Panc1 (cell line): ENCODE data around the gene MRPS7. TPM values are rescaled to one million over a fixed set of nuclear protein-coding genes. Genes with fewer than 3 reads are reported as not detected.

Experiments used
- ATAC-seq: fragments of 200-7000 bp; cut with Tn5 transposase; 2 replicates; pipeline ENCODE4 v1.9.1; 2020; ENCODE audit warnings: mild to moderate bottlenecking, moderate library complexity
- BruUV-seq: library from RNA; stranded (reverse); fragments of 400-500 nt; replicated peaks from 2 replicates; lab custom pipeline; 2021; lab: Mats Ljungman, UMichigan
- CTCF ChIA-PET: fragments of 300-600 bp; sonication (Branson Sonifier 250); formaldehyde crosslinking; loops from one replicate; lab custom pipeline; 2022; ENCODE audit warnings: antibody characterized with exemption; lab: Charles Lee
- POLR2A ChIA-PET: fragments of 300-600 bp; sonication (Branson Sonifier 250); formaldehyde crosslinking; loops from one replicate; lab custom pipeline; 2022; ENCODE audit warnings: antibody characterized with exemption; lab: Charles Lee
- DNase-seq: peaks from one replicate; pipeline ENCODE4 v3.0.0-alpha.2; 2010; ENCODE audit warnings: low read depth, low spot score
- H3K27ac ChIP-seq: 2 replicates; pipeline ENCODE4 v1.5.1; 2011; ENCODE audit warnings: mild to moderate bottlenecking, low read length, inconsistent platforms
- H3K27me3 ChIP-seq: fragments of 200-500 bp; sonication (Bioruptor generic); 2 replicates; pipeline ENCODE4 v1.6.0; 2014; ENCODE audit warnings: low read length, inconsistent platforms; ENCODE audit not compliant: control insufficient read depth, insufficient read depth
- H3K36me3 ChIP-seq: fragments of 200-500 bp; sonication (Bioruptor generic); 2 replicates; pipeline ENCODE4 v1.5.1; 2014; ENCODE audit warnings: inconsistent platforms, mild to moderate bottlenecking, low read length, moderate library complexity; ENCODE audit not compliant: control insufficient read depth, insufficient read depth
- H3K4me1 ChIP-seq: 2 replicates; pipeline ENCODE4 v1.5.1; 2011; ENCODE audit warnings: inconsistent platforms, mild to moderate bottlenecking, low read length, moderate library complexity; ENCODE audit not compliant: control insufficient read depth, insufficient read depth
- H3K4me3 ChIP-seq, 2 experiments: 2 replicates each; pipeline ENCODE4 v1.5.1; 2011 to 2012; ENCODE audit warnings: low read depth in 2 of 2, low read length in 2 of 2, mild to moderate bottlenecking in 2 of 2, inconsistent platforms in 1 of 2, moderate library complexity in 1 of 2
- H3K9me3 ChIP-seq: fragments of 200-500 bp; sonication (Bioruptor generic); 2 replicates; pipeline ENCODE4 v1.5.1; 2014; ENCODE audit warnings: low read depth, mild to moderate bottlenecking, inconsistent platforms, low read length, moderate library complexity; ENCODE audit not compliant: control insufficient read depth, insufficient read depth
- POLR2AphosphoS5 ChIP-seq: IDR thresholded peaks from 2 replicates; pipeline ENCODE4 v1.6.1; 2012; ENCODE audit warnings: mild to moderate bottlenecking, low read depth, low read length, moderate library complexity
- SIN3A ChIP-seq: IDR thresholded peaks from 2 replicates; pipeline ENCODE4 v1.6.1; 2012; ENCODE audit warnings: low read depth, mild to moderate bottlenecking, low read length, moderate library complexity, borderline replicate concordance; ENCODE audit not compliant: insufficient read depth
- TCF7L2 ChIP-seq: IDR thresholded peaks from 2 replicates; pipeline ENCODE4 v1.6.1; 2011; ENCODE audit warnings: mild to moderate bottlenecking, low read depth, low read length, inconsistent platforms
- in situ Hi-C: cut with HindIII; loops from 2 replicates; pipeline ENCODE4 v1.10.0; 2016; ENCODE audit warnings: low sequenced_read_pairs, low pct_unique_long_range_greater_than_20kb
- intact Hi-C: fragments of 100-400 bp; cut with micrococcal nuclease; formaldehyde crosslinking; loops from one replicate; pipeline ENCODE4 v1.10.0; 2022; ENCODE audit not compliant: unreplicated experiment
- total RNA-seq: library from RNA; stranded (reverse); gene quantifications from one replicate; pipeline ENCODE4 v1.2.1, GENCODE V29; 2021; ENCODE audit not compliant: unreplicated experiment
- TF ChIP-seq, protein P1 (sequence below), 2 experiments: IDR thresholded peaks; 2 replicates each; pipeline ENCODE4 v1.6.1; 2011 to 2012; ENCODE audit warnings: low read depth in 2 of 2, control low read depth in 1 of 2, low read length in 1 of 2, mild to moderate bottlenecking in 1 of 2, moderate library complexity in 1 of 2; ENCODE audit not compliant: insufficient read depth in 1 of 2
- TF ChIP-seq, protein P2 (sequence below): fragments of 450-650 bp; IDR thresholded peaks from 2 replicates; pipeline ENCODE4 v1.5.1; 2017; ENCODE audit warnings: mild to moderate bottlenecking

Gene MRPS7
- total RNA-seq, 1 experiment from 2014 or later = 85.0 TPM

DNA sequence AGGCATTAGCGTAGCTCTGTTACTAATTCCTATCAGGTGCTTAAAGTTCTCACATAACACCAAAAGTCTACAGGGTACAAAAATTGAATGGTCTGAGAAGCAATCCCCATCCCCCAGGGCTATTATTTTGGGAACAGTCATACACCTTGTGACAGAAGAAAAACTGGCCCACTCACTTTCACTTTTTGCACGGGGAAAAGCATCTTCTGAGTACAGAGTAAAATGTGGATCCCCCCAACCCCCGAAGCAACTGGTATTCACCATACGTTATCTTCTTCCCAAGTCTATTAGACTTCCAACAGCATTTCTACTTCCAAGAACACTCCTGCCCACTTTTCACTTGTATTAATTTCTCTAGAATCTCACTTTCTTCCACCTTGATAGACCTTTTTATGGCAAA lies 12.1 kb upstream of the MRPS7 start:
- POLR2A ChIA-PET = no interaction called here
- TSS peak; percentile 33 for BruUV-seq

DNA sequence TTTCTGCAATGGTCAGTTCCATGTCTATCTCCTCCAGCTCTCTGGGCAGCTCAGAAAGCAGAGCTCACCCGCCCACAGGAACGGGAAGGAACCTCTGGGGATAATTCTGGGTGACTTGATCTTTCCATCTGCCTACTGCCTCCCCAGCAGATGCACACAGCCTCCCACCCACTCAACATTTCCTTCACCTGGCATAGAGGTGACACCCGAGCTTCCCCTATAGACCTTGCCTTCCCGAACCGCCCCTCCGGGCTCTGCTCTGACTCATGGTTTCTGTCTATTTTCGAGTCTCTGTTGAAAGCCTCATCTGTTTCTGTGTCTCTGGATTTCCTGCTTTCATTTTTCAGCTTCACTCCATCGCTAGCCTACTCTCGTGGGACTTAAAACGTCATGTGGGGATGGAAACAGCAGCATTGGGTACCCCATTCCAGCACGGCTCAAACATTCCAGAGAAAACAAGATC lies 11.6 kb upstream of the MRPS7 start:
- Histone ChIP-seq H3K27me3 (no peaks in the 10 kb centered on the region), H3K27ac (no peak overlapping the region), H3K9me3 (no peaks in the 10 kb centered on the region), H3K4me1 (no peaks in the 10 kb centered on the region), H3K36me3 (no peaks in the 10 kb centered on the region; the same call in 1 of the 2 replicates), H3K4me3 (no peak overlapping the region)
- intact Hi-C loops (no loop called here), in situ Hi-C loops (no loop called here)
- peak; percentile 32; the same call in 1 of the 2 replicates for ATAC-seq
- ChIA-PET CTCF (interaction anchor here (0.5 kb wide), 1 partner anchor 8 kb away, joined by 3 read pairs; no protein-coding TSS in a partner anchor), POLR2A (interaction anchor here (0.7 kb wide), 1 partner anchor 37 kb away, joined by 10 read pairs; no protein-coding TSS in a partner anchor)
- TF ChIP-seq, protein P1, sequence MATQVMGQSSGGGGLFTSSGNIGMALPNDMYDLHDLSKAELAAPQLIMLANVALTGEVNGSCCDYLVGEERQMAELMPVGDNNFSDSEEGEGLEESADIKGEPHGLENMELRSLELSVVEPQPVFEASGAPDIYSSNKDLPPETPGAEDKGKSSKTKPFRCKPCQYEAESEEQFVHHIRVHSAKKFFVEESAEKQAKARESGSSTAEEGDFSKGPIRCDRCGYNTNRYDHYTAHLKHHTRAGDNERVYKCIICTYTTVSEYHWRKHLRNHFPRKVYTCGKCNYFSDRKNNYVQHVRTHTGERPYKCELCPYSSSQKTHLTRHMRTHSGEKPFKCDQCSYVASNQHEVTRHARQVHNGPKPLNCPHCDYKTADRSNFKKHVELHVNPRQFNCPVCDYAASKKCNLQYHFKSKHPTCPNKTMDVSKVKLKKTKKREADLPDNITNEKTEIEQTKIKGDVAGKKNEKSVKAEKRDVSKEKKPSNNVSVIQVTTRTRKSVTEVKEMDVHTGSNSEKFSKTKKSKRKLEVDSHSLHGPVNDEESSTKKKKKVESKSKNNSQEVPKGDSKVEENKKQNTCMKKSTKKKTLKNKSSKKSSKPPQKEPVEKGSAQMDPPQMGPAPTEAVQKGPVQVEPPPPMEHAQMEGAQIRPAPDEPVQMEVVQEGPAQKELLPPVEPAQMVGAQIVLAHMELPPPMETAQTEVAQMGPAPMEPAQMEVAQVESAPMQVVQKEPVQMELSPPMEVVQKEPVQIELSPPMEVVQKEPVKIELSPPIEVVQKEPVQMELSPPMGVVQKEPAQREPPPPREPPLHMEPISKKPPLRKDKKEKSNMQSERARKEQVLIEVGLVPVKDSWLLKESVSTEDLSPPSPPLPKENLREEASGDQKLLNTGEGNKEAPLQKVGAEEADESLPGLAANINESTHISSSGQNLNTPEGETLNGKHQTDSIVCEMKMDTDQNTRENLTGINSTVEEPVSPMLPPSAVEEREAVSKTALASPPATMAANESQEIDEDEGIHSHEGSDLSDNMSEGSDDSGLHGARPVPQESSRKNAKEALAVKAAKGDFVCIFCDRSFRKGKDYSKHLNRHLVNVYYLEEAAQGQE (IDR thresholded peaks at IDR 0.05; ENCODE audit: insufficient read depth in 1 of 2, low read depth in 2 of 2, low read length in 1 of 2) = no peak
- no peak for TF ChIP-seq SIN3A
- no peak for TF ChIP-seq POLR2AphosphoS5
- no peak for TF ChIP-seq TCF7L2
- TF ChIP-seq, protein P2, sequence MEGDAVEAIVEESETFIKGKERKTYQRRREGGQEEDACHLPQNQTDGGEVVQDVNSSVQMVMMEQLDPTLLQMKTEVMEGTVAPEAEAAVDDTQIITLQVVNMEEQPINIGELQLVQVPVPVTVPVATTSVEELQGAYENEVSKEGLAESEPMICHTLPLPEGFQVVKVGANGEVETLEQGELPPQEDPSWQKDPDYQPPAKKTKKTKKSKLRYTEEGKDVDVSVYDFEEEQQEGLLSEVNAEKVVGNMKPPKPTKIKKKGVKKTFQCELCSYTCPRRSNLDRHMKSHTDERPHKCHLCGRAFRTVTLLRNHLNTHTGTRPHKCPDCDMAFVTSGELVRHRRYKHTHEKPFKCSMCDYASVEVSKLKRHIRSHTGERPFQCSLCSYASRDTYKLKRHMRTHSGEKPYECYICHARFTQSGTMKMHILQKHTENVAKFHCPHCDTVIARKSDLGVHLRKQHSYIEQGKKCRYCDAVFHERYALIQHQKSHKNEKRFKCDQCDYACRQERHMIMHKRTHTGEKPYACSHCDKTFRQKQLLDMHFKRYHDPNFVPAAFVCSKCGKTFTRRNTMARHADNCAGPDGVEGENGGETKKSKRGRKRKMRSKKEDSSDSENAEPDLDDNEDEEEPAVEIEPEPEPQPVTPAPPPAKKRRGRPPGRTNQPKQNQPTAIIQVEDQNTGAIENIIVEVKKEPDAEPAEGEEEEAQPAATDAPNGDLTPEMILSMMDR = no peak
- no TSS peak for BruUV-seq
- DNase-seq = no peak

More for the DNA sequence above, 12.1 kb upstream of the MRPS7 start:
- ATAC-seq (no peak), DNase-seq (no peak)
- no peaks in the 10 kb centered on the region for H3K4me1 ChIP-seq
- no peaks in the 10 kb centered on the region; the same call in 1 of the 2 replicates for H3K36me3 ChIP-seq
- no peak overlapping the region for H3K27ac ChIP-seq
- H3K9me3 ChIP-seq = no peaks in the 10 kb centered on the region
- in situ Hi-C loops (no loop called here), intact Hi-C loops (no loop called here)
- no peak overlapping the region for H3K4me3 ChIP-seq
- TF ChIP-seq TCF7L2 = no peak
- TF ChIP-seq SIN3A = no peak
- TF ChIP-seq, protein P2 = no peak
- TF ChIP-seq, protein P1 (IDR thresholded peaks at IDR 0.05; ENCODE audit: insufficient read depth in 1 of 2, low read depth in 2 of 2, low read length in 1 of 2) = no peak
- TF ChIP-seq POLR2AphosphoS5 = no peak
- CTCF ChIA-PET = interaction anchor here (0.5 kb wide), 1 partner anchor 9 kb away, joined by 3 read pairs; no protein-coding TSS in a partner anchor
- H3K27me3 ChIP-seq = no peaks in the 10 kb centered on the region
